HG03097 (cell line): ENCODE measurements around the gene SMIM10L2A.
"Not testable (repeated sequence)": the region's sequence is repeated elsewhere in the genome, so short reads cannot be mapped to it uniquely, and the experiment has no call there.

Source experiments
- ATAC-seq: cut with Tn5 transposase; IDR thresholded peaks from one replicate; pipeline ENCODE4 v1.9.1; 2021; ENCODE audit not compliant: unreplicated experiment, low FRiP score

SMIM10L2A gene

DNA sequence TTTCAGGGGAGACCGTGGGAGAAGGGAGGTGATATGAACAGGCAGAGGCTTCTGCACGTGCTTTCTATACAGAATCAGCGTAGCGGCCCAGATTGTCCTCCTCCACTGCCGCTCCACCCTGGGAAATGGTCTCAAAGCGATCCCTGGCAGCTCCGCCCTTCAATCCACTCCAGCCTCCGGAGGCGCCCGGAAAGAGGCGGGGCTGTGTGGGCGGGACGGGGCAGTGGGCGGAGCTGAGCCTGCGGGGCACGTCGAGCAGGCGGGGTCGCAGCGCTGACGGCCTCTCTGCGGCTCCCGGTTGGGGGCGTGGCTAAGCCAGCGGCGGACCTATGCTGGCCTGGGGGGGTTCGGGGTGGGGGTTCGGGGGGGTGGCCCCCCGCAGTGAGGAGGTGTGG lies 210 bp upstream of the SMIM10L2A start:
- ATAC-seq = peak; percentile 85

DNA sequence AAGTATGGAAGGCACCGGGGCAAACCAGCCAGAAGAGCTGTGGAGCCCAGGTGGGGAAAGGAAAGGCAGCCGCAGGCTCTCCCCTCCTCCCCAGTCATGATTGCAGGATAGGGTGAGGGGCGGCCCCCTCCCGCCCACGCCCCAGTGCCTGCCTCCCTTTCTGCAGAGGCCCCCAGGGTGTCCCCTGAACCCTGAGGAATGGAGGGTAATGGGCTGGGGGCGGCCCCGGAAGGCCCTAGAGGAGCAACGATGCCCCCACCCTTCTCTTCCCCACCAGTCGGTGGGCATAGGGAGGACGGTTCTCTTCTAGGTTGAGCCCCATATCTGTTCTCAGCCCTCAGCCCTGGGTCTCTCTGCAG lies 1.0 kb downstream of the SMIM10L2A start:
- not testable (repeated sequence) for ATAC-seq

DNA sequence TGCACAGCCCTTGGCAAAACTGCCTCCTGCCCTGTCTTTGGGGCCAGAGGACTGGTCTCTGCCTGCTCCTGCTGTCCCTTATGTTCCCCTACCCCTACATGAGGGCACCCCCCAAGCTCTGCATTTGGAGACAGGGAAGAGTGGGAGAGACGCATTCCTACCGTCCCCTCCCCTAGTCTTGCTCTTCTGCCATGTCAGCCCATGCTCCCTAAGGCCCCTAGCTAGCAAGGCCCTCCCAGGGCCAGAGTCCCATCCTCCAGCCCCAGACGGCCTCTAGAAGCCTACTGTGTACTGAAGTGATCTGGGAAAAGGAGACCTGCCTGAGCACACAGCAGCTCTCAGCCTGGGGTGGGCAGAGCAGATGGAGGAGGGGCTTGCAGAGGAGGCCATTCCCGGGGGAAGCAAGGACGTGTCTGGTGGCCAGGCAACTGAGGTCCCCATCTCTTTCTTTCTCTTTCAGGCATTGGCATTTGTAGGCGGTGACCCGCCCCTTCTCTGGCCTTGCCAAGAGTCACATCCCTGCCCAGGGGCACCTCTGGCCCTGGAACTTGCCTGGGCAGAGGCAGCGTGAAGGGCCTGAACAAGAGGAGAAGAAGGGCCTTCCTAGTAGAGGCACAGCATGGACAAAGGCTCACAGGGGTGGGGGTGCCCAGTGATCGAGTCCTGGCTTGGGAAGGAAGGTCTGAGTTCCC lies 1.6 kb downstream of the SMIM10L2A start:
- not testable (repeated sequence) for ATAC-seq

DNA sequence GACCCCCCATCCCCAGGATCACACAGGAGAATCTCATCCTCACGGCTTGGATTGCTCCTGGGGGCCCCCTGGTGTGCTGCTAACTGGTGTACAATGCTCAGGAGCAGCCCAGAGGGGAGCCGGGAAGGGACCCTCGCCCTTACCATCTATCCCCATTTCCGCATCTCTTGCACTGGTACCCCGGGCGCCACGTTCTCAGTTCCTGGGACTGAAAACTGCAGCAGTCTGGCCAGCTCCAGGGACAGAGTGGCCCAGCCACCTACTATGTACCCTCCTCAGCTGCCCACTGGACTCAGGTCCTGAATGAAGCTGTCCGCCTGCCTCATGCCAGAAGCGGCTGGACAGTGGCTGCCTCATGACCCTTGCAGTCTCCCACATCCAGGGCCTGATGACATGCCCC lies 2.7 kb downstream of the SMIM10L2A start:
- no peak for ATAC-seq

DNA sequence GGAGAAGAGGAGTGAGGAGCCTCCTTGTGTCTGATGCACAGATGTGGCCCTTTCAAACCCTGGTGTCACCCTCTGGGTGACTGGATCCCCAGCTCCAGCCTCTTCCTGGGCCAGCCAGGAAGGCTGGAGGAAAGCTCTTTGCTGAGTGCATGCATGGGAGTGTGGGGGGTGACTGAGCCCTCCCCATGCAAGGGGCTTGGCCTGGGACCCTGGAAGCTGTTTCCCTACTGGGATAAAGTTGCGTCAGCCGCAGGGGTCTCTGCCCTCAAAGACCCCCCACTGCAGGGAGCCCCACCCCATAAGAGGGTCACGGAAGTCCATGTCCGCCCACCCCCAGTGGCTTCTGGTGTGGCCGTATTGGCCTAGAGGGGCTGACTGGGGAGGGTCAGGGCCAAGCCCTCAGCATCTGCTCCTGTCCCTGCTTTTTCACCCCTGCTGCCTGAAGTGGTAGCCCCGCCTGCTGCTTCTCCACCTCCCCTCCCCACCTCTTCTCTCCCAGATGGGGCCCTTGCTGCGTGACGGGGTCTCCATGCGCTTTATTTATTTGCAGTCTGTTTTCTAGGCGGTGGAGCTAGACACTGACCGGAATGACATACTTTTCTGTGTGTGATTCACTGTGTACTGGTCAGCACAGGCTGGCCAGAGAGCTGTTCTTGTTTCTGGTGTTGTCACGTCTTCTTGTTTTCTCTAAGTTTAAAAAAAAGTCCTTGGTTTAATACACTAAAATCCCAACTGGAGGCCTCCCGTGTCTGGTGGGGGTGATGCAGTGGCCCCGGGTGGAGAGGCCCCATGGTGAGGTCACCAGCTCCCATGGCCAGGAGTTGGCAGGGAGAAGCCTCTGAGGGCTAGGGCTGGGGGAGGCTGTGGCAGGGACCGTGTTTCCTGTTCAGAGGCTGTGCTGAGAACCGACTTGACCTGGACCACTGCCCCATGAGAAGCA lies 3.6 kb downstream of the SMIM10L2A start:
- ATAC-seq = no peak

DNA sequence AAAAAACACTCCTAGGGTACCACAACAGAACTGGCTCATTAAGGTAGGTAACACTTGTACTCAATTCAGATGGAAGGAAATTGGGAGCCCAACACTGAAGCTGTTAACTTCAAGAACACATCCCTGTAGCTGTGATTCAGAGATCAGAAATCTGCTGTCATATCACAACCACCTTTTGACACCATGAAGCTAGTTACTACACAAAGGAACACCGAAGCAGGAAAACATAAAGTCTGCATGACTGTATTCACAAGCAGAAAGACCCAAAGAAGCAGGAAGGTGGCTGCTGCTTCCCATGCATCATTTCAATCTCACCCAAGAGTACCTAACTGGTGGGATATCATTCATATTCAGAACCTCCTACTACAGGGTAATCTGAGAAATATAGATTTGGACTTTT lies 7.7 kb downstream of the SMIM10L2A start:
- ATAC-seq = no peak

DNA sequence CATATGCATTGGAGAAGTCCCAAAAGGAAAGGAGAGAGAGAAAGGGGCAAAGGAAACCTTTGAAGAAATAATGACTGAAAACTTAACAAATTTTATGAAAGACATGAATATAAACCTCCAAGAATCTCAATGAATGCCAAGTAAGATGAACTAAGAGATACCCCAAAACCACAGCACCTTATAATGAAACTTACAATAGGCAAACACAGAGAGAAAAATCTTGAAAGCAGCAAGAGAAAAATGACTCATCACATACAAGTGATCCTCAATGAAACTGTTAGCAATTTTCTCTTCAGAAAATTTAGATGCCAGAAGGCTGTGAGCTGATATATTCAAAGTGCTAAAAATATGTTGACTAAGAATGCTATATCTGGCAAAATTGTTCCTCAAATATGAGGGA lies 10.1 kb downstream of the SMIM10L2A start:
- ATAC-seq = no peak

DNA sequence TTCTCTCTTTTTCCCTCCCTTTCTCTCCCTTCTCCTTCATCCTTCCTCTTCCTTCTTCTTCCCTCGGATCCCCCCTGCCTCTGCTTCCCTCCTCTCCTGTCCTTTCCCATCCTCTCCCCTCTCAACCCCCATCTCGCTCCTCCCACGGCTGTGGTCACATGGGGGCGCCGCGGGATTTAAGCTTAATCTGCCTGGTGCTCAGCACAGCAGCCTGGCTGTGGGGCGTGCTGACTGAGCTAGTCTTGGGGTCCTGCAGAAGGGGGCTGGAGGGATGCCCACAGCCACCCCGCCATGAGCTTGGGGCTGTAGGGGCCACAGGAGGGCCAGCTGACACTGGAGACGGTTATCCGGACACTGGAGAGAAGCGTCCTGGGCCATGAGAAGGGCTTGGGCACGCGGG lies 10.7 kb downstream of the SMIM10L2A start:
- ATAC-seq = no peak

DNA sequence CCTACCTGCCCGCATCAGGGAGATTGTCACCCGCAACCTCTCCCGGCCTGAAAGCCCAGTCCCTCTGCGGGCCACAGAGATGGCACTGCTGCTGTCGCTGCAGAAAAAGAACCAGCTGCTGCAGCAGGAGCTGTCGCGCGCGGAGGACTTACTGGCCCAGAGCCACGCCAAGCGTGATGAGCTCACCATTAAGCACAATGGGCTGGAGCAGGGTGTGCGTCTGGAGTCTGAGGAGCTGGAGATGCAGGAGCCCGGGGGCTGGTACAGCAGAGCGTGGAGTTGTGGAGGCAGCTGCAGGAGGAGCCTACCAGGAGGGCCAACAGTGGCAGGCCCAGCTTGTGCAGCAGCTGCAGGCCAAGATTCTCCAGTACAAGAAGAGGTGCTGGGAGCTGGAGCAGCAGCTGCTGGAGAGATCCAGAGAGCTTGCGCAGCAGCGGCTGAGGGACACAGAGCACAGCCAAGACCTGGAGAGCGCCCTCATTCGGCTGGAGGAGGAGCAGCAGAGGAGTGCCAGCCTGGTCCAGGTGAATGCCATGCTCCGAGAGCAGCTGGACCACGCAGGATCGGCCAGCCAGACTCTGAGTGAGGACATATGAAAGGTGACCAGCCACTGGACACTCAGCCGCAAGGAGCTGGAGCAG lies 11.3 kb downstream of the SMIM10L2A start:
- no peak for ATAC-seq

DNA sequence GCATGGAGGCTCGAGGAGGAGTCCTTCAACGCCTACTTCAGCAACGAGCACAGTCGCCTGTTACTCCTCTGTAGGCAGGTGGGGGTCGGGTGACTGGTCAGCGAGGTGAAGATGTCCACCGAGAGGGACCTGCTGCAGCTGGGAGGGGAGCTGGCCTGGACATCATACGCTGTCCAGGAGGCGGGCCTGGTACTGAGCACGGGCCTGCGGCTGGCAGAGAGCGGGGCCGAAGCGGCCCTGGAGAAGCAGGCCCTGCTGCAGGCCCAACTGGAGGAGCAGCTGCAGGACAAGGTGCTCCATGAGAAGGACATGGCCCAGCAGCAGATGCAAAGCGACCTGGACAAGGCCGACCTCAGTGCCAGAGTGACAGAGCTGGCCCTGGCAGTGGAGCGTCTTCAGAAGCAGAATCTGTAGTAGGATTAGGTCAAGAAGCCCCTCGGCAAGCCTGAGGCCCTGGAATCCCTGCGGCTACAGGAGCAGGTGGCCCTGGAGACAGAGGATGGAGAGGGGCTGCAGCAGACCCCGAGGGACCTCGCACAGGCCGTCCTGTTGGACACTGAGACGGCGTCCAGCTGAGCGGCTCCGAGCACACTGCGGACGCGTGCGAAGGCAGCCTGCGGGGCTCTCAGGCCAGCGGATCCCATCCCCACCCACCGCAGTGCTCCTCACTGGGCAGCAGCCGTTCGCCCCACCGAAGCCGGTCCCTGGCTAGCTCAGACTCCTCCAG lies 11.9 kb downstream of the SMIM10L2A start:
- ATAC-seq = no peak

DNA sequence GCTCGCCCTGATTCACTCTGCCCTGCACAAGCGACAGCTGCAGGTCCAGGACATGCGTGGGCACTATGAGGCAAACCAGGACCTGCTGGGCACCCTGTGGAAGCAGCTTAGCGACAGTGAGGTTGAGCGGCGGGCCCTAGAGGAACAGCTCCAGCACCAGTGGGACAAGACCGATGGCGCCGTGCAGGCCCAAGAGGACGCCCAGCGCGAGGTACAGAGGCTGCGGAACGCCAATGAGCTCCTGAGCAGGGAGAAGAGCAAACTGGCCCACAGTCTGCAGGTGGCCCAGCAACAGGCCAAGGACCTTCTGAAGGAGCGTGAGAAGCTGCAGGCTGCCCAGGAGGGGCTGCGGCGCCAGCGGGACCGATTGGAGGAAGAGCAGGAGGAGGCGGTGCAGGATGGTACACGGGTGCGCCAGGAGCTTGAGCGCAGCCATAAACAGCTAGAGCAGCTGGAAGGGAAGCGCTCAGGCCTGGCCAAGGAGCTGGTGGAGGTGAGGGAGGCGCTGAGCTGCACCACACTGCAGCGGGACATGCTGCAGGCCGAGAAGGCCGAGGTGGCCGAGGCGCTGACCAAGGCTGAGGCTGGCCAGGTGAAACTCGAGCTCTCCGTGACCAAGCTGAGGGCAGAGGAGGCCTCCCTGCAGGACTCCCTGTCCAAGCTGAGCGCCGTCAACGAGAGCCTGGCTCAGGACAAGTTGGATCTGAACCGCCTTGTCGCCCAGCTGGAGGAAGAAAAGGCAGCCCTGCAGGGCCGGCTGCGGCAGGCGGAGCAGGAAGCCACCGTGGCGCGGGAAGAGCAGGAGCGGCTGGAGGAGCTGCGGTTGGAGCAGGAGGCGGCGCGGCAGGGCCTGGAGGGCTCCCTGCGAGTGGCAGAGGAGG lies 12.8 kb downstream of the SMIM10L2A start:
- no peak for ATAC-seq

DNA sequence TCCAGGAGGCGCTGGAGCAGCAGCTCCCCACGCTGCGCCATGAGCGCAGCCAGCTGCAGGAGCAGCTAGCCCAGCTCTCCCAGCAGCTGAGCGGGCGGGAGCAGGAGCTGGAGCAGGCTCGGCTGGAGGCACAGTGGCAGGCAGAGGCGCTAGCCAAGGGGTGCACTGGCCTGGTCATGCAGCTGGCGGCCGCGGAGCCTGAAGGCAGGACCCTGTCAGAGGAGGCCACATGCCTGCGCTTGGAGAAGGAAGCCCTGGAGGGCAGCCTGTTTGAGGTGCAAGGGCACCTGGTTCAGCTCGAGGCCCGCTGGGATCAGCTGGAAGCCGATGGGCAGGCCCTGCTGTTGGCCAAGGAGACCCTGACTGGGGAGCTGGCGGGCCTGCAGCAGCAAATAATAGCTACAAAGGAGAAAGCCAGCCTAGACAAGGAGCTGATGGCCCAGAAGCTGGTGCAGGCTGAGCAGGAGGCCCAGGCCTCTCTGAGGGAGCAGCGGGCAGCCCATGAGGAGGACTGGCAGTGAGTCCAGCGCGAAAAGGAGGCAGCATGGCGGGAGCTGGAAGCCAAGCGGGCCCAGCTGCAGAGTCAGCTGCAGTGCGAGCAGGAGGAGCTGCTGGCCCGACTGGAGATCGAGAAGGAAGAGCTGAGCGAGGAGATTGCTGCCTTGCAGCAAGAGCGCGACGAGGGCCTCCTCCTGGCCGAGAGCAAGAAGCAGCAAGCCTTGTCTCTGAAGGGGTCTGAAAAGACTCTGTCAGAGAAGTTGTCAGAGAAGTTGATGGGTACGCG lies 13.6 kb downstream of the SMIM10L2A start:
- no peak for ATAC-seq

DNA sequence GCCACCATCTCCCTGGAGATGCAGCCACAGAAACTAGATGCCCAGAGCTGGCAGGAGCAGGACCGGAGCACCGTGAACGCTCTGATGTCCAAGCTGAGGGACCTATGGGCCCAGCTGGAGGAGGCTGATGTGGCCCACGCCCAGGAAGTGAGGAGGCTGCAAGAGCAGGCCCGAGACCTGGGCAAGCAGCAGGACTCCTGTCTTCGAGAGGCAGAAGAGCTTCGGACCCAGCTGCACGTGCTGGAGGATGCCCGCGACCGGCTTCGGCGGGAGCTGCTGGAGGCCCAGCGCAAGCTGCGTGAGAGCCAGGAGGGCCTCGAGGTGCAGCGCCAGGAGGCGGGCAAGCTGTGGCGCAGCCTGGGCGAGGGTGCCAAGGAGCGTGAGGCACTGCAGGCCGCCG lies 14.2 kb downstream of the SMIM10L2A start:
- no peak for ATAC-seq

DNA sequence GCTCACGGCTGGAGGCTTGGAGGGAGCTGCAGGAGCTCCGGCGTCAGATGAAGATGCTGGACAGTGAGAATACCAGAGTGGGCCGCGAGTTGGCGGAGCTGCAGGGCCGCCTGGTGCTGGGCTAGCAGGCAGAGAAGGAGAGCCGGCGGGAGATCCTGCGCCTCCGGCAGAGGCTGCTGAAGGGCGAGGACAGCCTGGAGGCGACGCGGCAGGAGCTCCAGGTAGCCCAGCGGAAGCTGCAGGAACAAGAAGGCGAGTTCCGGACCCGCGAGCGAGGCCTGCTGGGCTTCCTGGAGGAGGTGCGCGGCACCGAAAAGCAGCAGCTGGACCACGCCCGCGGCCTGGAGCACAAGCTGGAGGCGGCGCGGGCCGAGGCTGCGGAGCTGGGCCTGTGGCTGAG lies 14.7 kb downstream of the SMIM10L2A start:
- ATAC-seq = no peak

DNA sequence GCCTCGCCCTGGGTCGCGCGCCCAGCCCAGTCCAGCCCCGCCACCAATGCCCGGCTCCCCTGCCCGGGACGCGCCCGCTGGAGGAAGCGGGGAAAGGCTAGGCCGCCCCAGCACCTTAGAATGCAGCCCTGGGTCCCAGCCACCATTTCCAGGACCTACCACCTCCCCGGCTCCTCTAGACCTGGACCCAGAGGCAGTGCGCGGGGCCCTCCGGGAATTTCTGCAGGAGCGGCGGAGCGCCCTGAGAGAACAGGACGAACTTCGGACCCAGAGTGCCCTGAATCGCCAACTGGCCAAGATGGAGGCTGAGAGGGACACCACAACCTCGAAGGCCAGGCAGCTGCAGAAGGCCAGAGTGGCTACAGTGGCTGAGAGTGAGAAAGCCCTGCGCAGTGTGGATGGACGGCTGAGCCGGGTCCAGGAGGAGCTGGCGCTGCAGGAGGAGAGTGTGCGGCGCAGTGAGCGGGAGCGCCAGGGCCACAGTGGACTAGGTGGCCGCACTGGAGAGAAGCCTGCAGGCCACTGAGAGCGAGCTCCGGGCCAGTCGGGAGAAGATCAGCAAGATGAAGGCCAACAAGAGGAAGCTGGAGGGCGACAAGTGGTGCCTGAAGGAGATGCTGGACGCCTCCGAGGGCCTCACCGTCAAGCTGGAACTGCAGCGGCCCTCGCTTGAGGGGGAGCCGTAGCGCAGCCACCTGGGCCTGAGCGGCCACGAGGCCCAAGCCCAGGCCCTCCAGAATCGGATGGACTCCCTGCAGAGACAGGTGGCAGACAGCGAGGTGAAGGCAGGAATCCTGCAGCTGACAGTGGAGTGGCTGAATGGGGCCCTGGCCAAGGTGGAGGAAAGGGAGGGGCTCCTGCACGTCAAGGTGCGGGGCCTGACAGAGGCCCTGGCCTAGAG lies 15.5 kb downstream of the SMIM10L2A start:
- no peak for ATAC-seq

DNA sequence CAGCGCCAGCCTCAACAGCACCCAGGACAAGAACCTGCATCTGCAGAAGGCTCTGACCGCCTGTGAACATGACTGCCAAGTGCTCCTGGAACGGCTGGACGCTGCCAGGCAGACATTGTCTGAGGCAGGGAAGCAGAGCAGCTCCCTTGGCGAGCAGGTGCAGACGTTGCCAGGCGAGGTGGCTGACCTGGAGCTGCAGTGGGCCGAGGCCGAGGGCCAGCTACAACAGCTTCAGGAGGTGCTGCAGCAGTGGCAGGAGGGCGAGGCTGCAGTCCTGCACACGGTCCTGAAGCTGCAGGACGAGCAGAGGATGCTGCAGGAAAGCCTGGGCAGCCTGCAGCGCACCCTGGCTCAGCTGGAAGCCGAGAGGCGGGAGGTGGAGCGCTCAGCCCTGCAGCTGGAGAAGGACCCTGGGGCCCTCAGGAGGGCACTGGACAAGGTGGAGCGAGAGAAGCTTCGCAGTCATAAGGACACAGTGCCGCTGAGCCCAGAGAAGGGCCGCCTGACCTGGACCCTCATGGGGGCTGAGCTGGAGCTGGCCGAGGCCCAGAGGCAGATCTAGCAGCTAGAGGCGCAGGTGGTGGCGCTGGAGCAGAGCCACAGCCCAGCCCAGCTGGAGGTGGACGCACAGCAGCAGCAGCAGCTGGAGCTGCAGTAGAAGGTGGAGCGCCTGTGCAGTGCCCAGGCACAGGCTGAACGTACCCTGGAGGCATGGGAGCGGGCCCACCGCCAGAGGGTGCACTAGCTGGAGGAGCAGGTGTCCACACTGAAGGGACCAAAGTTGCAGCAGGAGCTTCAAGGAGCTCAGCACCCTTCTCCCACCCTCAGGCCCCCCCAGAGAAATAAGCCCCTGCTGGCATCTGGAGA lies 16.4 kb downstream of the SMIM10L2A start:
- ATAC-seq = no peak

DNA sequence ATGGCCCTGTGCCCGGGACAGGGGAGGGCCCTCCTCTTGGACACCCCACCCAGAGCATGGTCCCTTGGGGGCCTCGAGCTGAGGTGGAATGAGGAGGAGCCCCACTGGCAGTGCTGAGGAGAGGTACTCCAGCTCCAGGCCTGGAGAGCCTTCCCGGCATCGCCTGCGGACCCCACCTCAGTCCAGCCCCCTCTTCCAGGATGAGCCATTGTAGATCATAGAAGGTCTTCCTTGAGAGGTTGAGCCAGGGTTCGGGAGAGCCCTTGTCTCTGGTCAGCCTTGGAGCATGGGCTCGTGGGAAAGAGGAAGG lies 16.9 kb downstream of the SMIM10L2A start:
- no peak for ATAC-seq
